ENCODE results near the gene FN3KRP.

FN3KRP gene

GRCh38 chr17:82750241-82750908 is 33.9 kb downstream of the FN3KRP start:
- peaks cover 6% of the 10 kb centered on the region for H3K4me1 ChIP-seq (ENCODE audit: control insufficient read depth, insufficient read depth, low read length)
- no peak overlapping the region for H3K27ac ChIP-seq (ENCODE audit: extremely low read depth, low read depth, low read length)
- TF ChIP-seq MZF1 (tag by site-specific recombination; IDR thresholded peaks at IDR 0.05; ENCODE audit: borderline replicate concordance) (0 out of 2 replicates have a peak, but pooled peaks have one; percentile 32), ZBTB20 (tag by site-specific recombination; IDR thresholded peaks at IDR 0.05) (no peak), SETDB1 (IDR thresholded peaks at IDR 0.05; ENCODE audit: insufficient read length, low read length) (peak; percentile 88)
- TF ChIP-seq, protein P1, sequence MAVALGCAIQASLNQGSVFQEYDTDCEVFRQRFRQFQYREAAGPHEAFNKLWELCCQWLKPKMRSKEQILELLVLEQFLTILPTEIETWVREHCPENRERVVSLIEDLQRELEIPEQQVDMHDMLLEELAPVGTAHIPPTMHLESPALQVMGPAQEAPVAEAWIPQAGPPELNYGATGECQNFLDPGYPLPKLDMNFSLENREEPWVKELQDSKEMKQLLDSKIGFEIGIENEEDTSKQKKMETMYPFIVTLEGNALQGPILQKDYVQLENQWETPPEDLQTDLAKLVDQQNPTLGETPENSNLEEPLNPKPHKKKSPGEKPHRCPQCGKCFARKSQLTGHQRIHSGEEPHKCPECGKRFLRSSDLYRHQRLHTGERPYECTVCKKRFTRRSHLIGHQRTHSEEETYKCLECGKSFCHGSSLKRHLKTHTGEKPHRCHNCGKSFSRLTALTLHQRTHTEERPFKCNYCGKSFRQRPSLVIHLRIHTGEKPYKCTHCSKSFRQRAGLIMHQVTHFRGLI (tag by site-specific recombination; IDR thresholded peaks at IDR 0.05): no peak
- peaks cover 0 to 4% of the 10 kb centered on the region in 2 experiments for H3K36me3 ChIP-seq (ENCODE audit: control insufficient read depth in 2 of 2, insufficient read depth in 1 of 2, low read length in 2 of 2)
- H3K4me3 ChIP-seq (ENCODE audit: low read depth, low read length): no peak overlapping the region
- ChIA-PET POLR2A (interaction anchor here (0.6 kb wide), 1 partner anchor 136 kb away, joined by 4 read pairs; no protein-coding TSS in a partner anchor), CTCF (no interaction called here)
- H3K9me3 ChIP-seq (ENCODE audit: control insufficient read depth, insufficient read depth, low read depth, low read length): no peaks in the 10 kb centered on the region

- POLR2A ChIA-PET: no interaction called here
- peaks cover 8% of the 10 kb centered on the region for H3K4me1 ChIP-seq (ENCODE audit: control insufficient read depth, insufficient read depth, low read length)
- H3K27ac ChIP-seq (ENCODE audit: extremely low read depth, low read depth, low read length): no peak overlapping the region
- no peaks in the 10 kb centered on the region for H3K9me3 ChIP-seq (ENCODE audit: control insufficient read depth, insufficient read depth, low read depth, low read length)
- TF ChIP-seq ZBTB8A (tag by site-specific recombination; IDR thresholded peaks at IDR 0.05) (no peak), ZNF19 (tag by site-specific recombination; IDR thresholded peaks at IDR 0.05; ENCODE audit: low read depth) (no peak), ZNF585B (tag by site-specific recombination; IDR thresholded peaks at IDR 0.05) (no peak), ZBTB7A (tag by site-specific recombination; IDR thresholded peaks at IDR 0.05; ENCODE audit: low read depth) (no peak), ZNF157 (tag by site-specific recombination; IDR thresholded peaks at IDR 0.05) (no peak), ZNF747 (tag by site-specific recombination; IDR thresholded peaks at IDR 0.05) (no peak)
- TF ChIP-seq, protein P2, sequence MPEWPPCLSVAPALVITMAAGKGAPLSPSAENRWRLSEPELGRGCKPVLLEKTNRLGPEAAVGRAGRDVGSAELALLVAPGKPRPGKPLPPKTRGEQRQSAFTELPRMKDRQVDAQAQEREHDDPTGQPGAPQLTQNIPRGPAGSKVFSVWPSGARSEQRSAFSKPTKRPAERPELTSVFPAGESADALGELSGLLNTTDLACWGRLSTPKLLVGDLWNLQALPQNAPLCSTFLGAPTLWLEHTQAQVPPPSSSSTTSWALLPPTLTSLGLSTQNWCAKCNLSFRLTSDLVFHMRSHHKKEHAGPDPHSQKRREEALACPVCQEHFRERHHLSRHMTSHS (tag by site-specific recombination; IDR thresholded peaks at IDR 0.05): no peak
- CTCF ChIA-PET: no interaction called here
- peaks cover 0 to 5% of the 10 kb centered on the region in 2 experiments for H3K36me3 ChIP-seq (ENCODE audit: control insufficient read depth in 2 of 2, insufficient read depth in 1 of 2, low read length in 2 of 2)
- peak overlapping the region; percentile 25 for H3K4me3 ChIP-seq (ENCODE audit: low read depth, low read length)
Measured at GRCh38 chr17:82751171-82751570, 34.7 kb downstream of the FN3KRP start.

DNA sequence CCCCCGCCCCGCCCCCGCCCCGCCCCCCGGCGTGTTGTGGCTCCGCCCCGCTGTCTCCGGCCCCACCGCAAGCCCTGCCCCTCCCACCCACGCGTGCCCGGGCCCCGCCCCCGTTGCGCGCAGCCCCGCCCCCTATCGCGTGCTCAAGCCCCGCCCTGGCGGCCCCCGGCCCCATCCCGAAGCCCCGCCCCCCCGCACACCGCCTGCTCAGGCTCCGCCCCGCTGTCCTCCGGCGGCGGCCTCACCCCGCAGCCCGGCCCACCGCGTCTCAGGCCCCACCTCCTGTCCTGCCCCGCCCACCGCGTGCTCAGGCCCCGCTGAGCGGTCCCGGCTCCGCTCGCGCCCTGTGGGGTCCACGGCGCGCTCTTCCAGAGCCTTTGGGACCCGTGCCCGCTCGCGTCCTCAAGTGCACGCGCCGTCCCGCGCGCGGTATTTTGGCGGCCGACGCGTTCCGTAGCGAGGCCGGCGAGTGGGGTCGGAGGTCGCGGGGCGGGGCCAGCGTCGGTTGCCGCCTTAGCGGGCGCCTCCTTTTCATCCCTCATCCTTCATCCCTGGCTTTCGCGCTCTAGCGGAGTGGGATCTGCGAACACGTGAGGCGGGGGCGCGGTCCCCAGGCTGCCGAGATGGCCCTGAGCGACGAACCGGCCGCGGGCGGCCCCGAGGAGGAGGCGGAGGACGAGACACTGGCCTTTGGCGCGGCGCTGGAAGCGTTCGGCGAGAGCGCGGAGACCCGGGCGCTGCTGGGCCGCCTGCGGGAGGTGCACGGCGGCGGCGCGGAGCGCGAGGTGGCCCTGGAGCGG is 35.3 kb downstream of the FN3KRP start, which contains the start of gene TBCD:
TSS of gene TBCD (plus strand) at position 495 of the 800 bp plus-strand sequence. CDS start at position 624, 129 bp downstream.
- no peaks in the 10 kb centered on the region for H3K9me3 ChIP-seq (ENCODE audit: control insufficient read depth, insufficient read depth, low read depth, low read length)
- H3K4me1 ChIP-seq (ENCODE audit: control insufficient read depth, insufficient read depth, low read length): peaks cover 8% of the 10 kb centered on the region
- peak within 1 kb of the TSS; percentile 83 for H3K27ac ChIP-seq (ENCODE audit: extremely low read depth, low read depth, low read length)
- H3K36me3 ChIP-seq (ENCODE audit: control insufficient read depth in 2 of 2, insufficient read depth in 1 of 2, low read length in 2 of 2): peaks cover 3 to 9% of the 10 kb centered on the region in 2 experiments
- POLR2A ChIA-PET: no interaction called here
- CTCF ChIA-PET: interaction anchor here (1.4 kb wide), 1 partner anchor 13 kb away, joined by 4 read pairs; no protein-coding TSS in a partner anchor
- peak within 1 kb of the TSS; percentile 97 for H3K4me3 ChIP-seq (ENCODE audit: low read depth, low read length)
- TF ChIP-seq ZNF639 (tag by site-specific recombination; IDR thresholded peaks at IDR 0.05) (no peak), ZNF423 (tag by site-specific recombination; IDR thresholded peaks at IDR 0.05) (no peak), ZNF23 (tag by site-specific recombination; IDR thresholded peaks at IDR 0.05; ENCODE audit: borderline replicate concordance) (no peak), ZNF114 (tag by site-specific recombination; IDR thresholded peaks at IDR 0.05) (no peak), ZNF292 (tag by site-specific recombination; IDR thresholded peaks at IDR 0.05; ENCODE audit: borderline replicate concordance, low read depth) (no peak), ZNF174 (tag by site-specific recombination; IDR thresholded peaks at IDR 0.05) (no peak), ZSCAN18 (tag by site-specific recombination; IDR thresholded peaks at IDR 0.05) (0 out of 2 replicates have a peak, but pooled peaks have one; percentile 48), ZNF37A (tag by site-specific recombination; IDR thresholded peaks at IDR 0.05) (no peak), ZNF354C (tag by site-specific recombination; IDR thresholded peaks at IDR 0.05; ENCODE audit: borderline replicate concordance, low read depth) (no peak), KLF10 (tag by site-specific recombination; IDR thresholded peaks at IDR 0.05) (peak; percentile 88), ZBTB8A (tag by site-specific recombination; IDR thresholded peaks at IDR 0.05) (peak; percentile 71)
- TF ChIP-seq, protein P3, sequence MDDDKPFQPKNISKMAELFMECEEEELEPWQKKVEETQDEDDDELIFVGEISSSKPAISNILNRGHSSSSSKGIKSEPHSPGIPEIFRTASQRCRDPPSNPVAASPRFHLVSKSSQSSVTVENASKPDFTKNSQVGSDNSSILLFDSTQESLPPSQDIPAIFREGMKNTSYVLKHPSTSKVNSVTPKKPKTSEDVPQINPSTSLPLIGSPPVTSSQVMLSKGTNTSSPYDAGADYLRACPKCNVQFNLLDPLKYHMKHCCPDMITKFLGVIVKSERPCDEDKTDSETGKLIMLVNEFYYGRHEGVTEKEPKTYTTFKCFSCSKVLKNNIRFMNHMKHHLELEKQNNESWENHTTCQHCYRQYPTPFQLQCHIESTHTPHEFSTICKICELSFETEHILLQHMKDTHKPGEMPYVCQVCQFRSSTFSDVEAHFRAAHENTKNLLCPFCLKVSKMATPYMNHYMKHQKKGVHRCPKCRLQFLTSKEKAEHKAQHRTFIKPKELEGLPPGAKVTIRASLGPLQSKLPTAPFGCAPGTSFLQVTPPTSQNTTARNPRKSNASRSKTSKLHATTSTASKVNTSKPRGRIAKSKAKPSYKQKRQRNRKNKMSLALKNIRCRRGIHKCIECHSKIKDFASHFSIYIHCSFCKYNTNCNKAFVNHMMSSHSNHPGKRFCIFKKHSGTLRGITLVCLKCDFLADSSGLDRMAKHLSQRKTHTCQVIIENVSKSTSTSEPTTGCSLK (tag by site-specific recombination; IDR thresholded peaks at IDR 0.05): no peak
